22Rv1 (cell line): ENCODE results near the gene MAGI2.

Experiments used
- H3K27ac ChIP-seq: fragments of 450-650 bp; 2 replicates; pipeline ENCODE4 v1.5.1; 2017
- CTCF ChIP-seq: fragments of 450-650 bp; IDR thresholded peaks from 2 replicates; pipeline ENCODE4 v1.5.1; 2017; ENCODE audit warnings: mild to moderate bottlenecking
- ZFX ChIP-seq: fragments of 450-650 bp; IDR thresholded peaks from 2 replicates; pipeline ENCODE4 v1.6.1; 2017; ENCODE audit warnings: antibody characterized with exemption, borderline replicate concordance

Gene MAGI2

DNA sequence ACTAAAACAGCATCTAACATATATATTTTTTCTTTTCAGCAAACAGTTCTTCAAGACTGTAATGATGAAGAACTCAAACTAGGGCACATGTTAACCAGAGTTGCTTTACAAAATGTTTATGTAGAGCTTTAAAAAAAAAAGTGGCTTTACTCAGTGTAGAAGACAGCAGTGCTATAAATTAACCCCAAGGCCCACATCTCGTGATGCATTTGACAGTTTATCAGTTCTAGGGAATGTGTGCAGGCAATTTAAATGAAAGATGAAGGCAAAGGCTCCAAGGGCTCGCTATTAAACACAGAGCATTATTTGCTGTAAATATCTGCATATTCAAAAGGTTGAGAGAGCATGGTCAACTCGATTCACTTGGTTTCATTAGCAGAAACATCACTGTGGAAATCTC is 558.1 kb downstream of the MAGI2 start:
- TF ChIP-seq CTCF: no peak
- no peak for TF ChIP-seq ZFX
- no peak overlapping the region for H3K27ac ChIP-seq

GRCh38 chr7:78879206-78879605 is 574.3 kb downstream of the MAGI2 start:
- TF ChIP-seq CTCF: 0 out of 2 replicates have a peak, but pooled peaks have one; percentile 1
- no peak for TF ChIP-seq ZFX
- no peak overlapping the region for H3K27ac ChIP-seq

- TF ChIP-seq CTCF (no peak), ZFX (no peak)
- H3K27ac ChIP-seq: no peak overlapping the region
These were observed 580.4 kb downstream of the MAGI2 start for GRCh38 chr7:78873117-78873516.

DNA sequence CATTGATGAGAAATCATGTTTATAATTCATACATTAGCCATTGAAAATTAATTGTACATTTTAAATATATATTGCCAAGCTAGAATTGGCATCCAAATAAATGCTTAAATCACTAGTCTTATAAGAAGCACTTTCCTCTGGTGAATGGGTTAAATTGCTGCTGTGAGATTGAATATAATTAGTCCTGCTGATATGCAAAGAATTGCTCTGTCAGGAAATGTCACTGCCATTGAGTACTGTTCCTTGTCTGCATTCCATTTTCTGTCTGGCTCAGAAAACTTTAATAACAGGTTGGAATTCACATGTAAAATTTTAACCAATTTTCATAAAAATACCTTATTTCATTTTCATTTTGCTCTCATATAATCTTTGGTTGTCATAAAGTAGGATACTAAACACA is 589.1 kb downstream of the MAGI2 start:
- TF ChIP-seq CTCF (no peak), ZFX (no peak)

GRCh38 chr7:78863281-78863680 is 590.2 kb downstream of the MAGI2 start:
- H3K27ac ChIP-seq: no peak overlapping the region
- TF ChIP-seq CTCF (no peak), ZFX (no peak)

More for the DNA sequence above, 589.1 kb downstream of the MAGI2 start:
- no peak overlapping the region for H3K27ac ChIP-seq

DNA sequence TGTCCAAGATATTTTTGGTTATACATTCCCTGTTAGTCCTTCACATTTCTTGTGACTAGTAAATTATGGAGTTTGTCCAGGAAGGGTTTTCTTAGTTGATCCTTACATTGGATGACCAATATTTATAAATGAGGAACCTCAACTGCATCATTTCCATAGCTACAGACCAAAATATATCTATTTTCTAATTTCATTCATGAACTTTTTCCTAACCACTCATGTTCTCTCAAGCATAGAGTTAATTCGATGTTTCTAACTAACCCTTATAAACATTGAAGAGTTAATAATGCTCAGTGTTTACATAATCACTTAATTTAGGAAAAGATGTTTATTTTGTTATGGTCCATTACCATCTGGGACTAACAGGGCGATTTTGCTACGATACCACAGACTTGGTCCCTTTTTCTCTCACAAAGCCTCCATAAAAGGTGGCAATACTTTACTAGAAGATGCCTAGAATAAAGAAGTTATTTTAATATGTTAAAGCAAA is 591.0 kb downstream of the MAGI2 start:
- TF ChIP-seq CTCF (no peak), ZFX (no peak)
- no peak overlapping the region for H3K27ac ChIP-seq

GRCh38 chr7:78852951-78853350 is 600.5 kb downstream of the MAGI2 start:
- H3K27ac ChIP-seq: no peak overlapping the region
- TF ChIP-seq ZFX: no peak
- no peak for TF ChIP-seq CTCF
